HG02852 (cell line): Measurements from ENCODE around the gene CD81.

Experiments used
- ATAC-seq: cut with Tn5 transposase; IDR thresholded peaks from one replicate; pipeline ENCODE4 v1.9.1; 2021; ENCODE audit warnings: mild to moderate bottlenecking, moderate library complexity; ENCODE audit not compliant: unreplicated experiment

The CD81 gene

DNA sequence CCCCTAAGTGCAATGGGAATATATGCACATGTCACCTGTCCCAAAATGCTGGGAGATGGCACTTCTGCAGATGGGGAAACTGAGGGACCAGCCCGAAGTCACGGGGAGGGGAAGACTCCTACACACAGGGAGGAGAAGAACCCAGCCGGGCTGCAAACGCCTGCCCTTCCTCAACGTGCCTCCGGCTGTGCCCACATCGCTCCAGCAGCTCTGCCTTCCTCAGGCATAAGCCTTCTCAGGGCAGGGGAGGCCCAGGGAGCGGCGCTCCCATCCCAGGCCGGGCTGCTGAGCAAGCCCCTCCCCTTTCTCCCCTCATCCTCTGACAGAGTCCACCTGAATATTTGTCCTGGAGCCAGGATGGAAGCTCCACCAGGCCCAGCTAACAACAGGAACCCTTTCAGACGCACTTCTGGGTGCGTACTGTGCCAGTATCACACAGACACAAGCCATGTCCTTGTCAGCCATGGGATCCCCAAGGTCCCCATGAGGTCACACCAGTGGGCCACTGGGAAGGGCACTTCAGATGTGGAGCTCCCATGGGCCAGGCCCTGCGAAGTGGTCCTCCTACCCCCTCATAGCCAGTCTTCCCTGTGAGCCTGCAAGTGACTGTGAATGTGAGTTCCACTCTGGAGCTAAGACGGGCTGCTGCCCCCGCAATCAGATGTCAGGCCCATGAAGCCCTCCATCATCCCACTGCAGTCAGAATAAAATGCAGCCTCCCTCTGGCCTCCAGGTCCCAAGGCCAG is 2.5 kb upstream of the CD81 start:
- no peak for ATAC-seq

DNA sequence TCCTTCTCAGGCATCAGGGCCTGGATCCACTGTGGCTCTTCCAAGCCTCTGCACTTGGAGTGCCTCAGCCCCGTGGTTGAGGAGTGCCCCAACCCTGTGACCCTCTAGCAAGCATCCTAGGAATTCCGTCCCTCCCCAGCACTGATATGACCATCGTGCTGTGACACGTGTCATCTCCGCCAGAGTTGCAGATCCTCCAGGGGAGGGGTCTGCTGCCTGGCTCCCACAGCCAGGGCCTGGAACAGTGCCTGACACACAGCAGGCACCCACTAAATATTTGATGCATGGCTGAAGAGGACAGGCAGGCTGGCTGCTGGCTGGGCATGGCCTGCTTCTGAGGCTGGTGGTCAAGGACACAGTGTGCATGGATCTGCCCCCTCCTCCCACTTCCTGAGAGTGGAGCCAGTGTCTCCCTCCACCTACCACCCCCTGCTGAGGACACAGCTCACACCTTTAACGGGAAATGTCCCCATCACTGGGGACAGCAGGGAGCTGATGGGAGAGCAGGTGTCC is 1.7 kb upstream of the CD81 start:
- ATAC-seq: no peak

DNA sequence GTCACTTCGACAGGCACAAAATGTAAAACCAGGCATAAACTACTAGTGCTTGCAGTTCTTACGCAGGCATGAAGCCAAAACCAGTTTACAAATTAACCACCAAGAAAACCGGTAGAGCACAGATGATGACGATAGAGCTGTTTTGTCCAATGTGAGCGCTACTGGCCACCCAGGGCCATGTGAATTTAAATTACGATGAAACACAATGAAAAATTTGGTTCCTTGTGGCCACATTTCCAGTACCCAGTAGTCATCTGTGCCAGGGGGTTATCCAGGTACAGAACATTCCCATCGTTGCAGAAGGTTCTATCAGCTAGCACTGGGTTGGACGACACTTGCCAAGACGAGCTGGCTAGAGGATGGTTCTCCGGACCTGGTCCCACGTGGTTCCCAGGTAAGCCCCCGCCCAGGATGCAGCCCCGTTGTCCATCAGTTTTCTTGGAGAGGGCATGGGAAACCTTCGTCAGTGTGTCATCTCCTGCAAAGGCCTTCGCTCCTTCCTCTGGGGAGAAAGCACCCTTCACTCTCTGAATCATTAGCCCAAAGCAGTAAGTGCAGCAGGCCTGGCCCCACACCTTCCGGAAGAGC is 1.1 kb upstream of the CD81 start:
- ATAC-seq: no peak

DNA sequence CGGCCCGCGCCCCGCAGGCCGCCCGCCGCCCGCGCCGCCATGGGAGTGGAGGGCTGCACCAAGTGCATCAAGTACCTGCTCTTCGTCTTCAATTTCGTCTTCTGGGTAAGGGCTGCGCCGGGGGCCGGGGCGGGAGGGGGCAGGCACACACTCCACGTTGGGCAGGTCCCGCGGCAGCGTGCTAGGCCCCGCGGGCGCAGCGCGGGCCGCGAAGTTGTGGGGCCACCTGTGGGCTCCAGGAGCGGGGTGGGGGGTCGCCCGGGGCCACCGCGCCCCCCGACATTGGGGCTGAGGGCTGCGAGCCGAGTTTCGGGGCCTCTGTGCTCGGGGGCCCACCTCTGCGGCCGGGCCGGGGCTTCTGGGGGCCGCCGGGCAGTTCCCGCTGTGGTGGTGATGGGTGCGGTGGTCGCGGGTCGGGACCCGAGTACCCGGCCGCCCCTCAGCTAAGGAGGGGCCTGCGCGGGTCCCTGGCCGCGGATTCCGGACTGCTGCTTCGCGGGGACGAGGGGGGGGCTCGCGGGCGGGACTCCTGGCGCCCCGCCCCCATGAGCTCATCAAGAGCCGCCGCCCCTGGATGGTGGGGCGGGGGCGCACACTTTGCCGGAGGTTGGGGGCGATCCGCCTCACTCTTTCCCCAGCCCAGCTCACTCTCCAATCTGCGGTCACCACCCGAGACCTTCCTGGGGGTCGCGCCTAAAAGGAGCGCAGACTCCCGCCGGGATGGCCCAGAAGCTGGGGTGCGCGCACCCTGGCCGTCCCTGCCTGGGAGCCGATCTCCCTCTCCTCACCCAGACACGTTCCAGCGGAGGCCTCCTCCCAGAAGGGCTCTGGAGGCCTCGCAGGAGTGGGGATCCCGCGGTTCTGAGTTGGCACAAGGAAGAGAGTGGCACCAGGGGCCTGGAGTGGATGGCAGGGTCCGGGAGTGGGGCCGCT is 667 bp downstream of the CD81 start:
- ATAC-seq: peak; percentile 33

DNA sequence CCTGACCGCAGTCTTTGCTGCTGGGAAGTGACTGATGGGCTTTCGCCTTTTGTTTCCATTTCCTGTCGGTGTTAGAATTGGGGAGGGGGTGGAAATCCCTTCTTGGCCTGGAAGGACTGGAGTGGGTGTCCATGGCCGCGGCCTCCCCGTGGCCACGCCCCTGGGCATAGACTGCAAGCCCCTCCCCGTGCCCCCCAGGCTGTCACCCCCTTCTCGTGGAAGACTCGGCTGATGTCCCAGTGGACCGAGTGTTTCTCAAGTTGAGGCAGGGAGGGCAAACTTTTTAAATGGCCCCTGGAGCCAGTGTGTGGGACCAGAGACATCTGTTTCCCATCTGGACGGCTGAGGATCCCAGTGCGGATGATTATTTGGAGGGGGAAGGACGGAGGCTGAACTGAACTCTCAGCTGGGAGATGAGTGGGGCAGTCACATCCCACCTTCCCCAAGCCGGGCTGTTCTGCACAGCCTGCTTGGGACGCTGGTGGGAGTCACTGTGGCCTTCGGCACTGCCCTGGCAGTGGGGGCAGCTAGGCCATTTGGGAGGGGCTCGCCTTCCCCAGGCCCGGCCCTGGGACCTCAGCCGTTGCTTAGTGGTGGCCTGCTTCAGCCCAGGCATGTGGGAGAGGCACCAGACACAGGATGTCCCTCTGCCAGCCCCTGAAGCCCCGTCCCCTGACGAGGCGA is 1.6 kb downstream of the CD81 start:
- ATAC-seq: no peak

DNA sequence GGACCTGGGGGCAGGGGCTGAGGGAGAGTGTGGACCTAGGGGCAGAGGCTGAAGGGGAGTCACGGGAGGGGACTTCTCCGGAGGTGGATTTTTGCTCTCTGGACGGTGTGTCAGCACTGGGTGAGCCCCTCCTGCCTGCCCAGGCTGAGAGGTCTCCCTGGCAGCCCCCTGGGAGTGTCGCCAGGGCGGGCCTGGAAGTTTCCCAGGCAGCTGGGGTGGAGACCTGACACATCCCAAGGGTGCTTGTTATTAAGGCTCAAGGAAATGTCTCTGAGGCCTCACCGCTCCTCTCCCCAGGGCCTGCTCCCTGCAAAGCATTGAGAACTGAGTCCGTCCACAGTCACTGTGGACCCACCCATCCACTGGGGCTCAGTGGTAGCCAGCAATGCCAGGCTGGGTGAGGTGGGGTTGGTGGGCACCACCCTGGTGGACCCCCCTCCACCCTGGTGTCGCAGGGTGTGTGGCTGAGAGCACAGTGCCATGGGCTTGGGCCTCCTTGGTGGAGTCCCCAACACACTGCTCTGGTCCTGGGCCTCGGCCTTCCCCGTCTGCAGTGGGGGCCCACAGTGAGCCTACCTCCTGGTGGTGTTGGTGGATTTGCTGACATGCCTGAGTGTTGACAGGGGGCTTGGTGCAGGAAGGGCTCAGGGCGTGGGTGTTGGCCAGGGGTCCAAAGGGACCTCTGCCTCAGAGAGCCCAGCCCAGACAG is 2.5 kb downstream of the CD81 start:
- no peak for ATAC-seq

DNA sequence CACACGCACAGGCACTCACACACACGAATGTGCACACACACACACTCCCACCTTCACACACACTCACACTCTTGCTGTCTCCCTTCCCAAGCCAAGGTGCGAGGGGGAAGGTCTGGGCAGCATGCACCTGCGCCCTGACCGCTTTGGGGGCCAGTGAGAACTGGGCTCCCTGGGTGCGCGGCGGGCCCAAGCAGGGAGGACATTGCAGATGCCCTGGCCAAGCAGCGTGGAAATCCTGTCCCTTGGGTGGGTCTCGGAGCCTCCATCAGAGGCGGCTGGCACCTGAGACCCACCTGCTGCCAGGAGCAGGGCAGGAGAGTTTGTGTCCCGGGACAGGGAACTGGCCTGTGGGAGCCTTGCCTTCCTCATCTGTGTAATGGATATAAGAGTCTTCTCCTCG is 3.3 kb downstream of the CD81 start:
- ATAC-seq: no peak

DNA sequence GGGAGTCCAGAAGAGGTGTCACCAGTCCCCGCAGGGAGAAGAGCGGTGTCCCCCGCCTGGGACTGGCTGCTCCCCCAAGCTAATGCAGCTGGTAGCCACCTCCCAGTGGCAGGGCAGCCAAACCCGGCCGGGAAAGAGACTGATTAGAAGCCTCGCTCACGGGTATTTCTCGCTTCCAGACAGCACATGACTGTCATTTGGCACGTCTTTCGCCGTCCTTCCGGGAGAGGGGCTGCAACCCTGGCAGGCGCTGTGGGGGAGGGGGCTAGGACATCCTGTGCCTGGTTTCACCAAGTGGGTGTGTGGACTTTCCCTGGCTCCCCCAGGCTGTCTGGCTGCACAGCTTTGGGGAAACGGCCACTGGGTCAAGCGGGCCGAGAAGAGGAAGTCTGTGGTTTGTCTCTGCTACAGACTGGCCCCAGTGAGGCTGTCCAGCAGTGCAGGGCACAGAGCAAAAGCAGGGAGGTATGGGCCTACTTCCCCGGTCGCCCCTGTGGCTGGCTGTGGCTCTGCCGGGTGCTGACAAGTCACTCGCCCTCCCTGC is 3.8 kb downstream of the CD81 start:
- ATAC-seq: peak; percentile 21

DNA sequence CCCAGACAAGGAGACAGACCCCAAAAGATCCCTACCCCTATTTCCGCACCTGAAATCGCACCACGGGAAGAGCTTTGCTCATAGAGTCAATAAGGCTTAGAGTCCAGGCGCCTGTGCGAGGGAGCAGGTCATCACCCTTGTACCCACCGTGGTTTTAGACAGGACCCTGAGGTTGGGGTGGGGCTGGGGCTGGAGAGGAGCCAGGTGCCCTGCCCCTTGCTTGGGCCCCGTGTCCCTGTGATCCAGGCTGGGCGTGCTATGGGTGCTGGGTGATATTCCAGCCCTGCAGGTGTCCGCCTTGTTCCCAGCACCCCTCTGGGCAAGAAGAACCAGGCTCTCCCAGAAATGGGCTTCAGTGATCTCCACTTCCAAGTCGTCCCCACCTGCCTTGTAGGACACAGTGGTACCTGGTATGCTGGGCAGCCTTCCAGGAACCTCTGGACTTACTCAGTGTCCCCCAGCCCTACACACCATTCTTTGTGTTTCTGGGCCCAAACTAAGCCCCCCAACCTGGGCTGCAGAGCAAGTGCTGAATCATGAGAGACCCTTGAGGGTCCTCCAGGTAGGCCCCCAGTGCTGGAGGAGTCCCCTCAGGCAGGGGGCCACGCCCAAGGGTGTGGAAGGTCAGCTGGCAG is 4.5 kb downstream of the CD81 start:
- no peak for ATAC-seq

DNA sequence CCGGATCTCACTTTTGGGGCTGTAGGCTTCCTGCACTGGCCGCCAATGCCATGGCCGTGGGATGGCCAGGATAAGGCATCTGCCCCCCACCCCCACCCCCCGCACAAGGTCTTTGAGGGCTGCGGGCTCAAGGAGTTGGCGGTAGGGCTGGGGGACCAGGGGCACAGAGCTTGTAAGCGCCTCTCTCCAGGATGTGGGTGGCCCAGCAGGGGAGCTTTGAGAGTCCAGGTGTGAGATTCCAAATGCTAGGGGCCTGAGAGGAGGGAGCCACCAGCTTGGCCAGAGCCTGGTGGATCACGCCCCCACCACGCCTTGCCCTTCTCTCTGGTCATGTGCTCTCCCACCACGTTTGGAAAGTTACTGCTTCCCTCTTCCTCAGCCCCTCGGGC is 5.0 kb downstream of the CD81 start:
- no peak for ATAC-seq

DNA sequence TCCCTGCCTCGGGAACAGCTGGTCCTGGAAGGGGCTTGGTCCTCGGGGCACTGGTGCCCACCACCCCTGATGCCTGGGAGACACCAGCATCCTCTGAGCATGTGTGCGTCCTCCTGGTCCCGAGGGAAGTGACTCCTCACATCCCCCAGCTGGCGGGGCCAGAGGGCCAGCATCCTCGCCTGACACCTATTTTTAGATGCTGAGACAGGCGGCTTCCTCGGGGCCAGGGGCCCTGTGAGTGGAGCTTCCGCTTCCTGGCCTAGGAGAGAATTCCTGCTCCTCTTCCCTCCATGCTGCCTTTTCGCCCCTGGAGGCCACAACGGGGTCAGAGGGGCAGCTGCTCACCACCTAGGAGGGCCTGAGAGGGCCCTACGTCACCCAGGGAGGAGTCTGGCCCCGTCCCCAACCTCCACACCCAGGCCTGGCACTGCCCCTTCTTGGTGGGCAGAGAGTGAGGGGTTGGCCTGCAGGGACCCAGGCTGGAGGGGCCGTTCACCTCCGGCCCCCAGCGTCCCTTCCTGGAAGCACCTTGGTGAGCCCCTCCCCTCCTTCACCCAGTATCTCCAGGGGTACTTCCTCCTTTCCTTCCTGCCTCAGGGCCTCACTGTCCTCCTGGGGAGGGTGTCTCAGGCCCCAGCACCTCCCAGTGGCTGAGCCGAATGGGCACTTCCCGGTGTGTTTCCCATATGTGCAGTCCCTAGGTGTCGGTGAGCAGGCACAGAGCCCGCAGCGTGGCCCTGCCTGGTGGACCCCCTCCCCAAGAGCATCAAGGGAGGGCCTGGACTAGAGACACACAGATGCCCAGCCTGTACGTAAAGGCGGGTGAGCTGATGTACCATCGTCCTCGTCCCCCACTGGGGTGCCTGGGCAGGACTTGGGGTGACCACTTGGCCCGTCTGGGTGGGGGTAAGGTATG is 6.1 kb downstream of the CD81 start:
- ATAC-seq: no peak

DNA sequence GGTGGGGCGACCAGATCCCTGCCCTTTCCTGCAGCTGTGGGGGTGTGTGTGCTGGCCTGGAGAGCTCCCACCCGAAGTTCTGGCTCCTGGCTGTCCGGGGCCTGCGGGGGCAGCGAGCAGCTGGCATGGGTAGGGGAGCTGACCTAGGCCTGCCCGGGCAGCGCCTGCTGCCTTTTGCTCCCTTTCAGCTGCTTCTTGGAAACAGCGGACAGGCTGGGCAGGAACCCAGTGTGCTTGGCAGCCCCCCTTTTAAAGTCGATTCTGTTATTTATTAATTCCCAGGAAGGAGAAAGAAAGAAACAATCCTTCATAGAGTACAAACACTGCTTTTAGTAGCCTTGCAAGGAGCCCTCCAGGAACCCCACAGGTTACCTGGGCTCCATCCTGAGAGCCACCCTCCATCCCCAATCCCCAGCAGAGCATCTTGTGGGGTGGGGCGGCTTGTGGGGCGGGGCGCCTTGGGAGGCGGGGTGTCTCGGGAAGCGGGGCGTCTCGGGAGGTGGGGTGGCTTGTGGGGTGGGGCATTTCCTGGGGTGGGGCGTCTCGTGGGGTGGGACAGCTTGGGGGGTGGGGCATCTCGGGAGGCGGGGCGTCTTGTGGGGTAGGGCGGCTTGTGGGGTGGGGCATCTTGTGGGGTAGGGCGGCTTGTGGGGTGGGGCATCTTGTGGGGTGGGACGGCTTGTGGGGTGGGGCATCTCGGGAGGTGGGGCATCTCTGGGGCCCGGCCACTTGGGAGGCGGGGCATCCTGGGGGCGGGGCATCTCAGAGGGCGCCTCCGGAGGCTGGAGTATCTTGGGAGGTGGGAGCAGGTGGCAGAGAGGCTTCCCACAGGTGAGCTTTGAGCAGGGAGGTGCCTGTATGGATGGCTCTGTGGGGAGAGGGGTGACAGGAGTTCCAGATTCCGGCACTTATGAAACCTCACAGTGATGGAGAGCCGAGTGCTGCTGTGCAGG is 7.0 kb downstream of the CD81 start:
- no peak for ATAC-seq

DNA sequence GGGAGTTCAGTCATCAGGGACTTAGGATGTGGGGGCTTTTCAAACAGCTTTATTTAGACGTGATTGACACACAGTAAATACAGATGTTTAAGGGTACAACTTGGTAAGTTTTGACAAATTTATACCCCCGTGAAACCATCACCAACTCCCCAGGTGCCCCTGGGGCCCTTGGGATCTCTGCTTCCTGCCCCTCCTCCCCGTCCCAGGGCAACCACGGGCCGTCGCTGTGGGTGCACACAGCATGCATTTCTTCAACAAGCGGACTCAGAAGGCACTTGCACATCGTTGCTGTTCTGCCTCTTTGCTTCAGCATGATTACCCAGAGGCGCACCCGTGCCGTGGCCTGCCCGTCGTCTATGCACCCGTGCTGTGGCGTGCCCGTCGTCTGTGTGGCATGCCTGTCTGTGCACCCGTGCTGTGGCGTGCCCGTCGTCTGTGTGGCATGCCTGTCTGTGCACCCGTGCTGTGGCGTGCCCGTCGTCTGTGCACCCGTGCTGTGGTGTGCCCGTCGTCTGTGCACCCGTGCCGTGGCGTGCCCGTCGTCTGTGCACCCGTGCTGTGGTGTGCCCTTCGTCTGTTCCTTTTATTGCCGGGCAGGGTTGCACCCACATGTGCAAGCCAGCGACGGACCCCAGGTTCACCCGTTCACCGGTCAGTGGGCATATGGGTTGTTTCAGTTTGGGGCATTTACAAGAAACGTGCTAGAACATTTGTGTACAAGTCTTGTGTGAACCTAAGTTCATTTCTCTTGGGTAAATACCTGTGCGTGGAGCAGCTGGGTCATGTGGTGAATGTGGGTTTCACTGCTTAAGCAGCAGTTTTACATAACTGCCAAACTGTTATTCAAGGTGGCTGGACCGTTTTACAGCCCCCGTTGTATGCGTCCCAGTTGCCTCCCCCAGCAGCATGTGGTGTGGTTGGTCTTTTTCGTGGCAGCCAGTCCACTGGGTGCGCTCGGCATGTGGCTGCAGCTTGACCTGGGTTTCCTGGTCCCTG is 8.3 kb downstream of the CD81 start:
- no peak for ATAC-seq

DNA sequence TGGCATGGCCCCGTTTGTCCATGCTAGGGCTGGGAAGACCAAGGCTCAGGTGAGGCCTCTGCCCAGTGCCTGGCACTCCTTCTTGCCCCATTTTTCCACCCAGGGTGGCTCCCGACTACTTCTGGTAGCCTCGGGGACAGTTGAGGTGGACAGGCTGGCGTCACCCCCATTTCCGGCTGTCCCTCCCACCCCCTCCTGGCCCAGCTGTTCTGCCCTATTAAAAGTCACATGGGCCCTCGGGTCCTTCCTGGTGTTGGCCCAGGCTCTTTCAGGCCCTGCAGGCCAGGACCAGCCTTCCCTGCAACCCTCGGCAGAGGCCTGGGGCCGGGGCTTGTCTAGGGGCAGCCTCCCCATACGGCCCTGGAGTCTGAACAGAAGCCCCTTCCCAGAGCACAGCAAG is 9.5 kb downstream of the CD81 start:
- no peak for ATAC-seq

DNA sequence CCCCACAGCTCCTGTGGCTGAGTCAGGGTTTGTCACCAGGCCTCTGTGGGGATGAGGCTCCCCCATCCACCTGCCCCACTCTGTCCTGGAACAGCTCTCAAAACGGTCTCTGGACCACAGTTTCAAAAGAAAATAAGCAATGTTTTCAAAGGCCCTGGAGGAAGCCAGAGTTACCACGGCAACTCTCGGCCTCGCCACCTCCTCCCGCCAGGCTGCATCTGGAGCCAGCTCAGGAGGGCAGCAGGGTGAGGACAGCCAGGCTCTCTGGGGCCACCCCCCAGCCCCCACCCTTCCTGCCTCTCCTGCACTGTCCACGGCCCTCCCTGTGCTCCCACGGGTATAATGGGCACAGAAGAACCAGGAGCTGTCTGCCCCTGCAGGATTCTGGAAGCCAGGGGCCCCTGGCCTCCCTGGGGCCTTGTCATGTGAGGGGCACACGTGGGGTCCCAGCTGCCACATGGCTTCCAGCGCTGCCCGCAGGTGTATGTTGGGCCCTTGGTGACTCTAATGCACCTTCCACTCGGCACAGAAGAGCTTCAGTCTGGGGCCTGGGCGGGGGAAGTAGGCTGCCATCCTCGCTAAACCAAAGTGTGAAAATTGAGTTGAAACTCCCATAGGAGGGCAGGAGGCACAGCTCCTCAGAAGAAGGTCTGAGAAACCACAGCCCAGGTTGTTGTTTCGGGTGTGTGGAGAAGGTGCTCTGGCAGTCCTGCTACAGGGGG is 10.3 kb downstream of the CD81 start:
- ATAC-seq: no peak
